ENCODE measurements around the gene PLCD1.
A peak's percentile ranks its signal among the peaks of the same experiment; 100 is the strongest.
"Not testable (repeated sequence)": the region's sequence is repeated elsewhere in the genome, so short reads cannot be mapped to it uniquely, and the experiment has no call there.

PLCD1 gene

DNA sequence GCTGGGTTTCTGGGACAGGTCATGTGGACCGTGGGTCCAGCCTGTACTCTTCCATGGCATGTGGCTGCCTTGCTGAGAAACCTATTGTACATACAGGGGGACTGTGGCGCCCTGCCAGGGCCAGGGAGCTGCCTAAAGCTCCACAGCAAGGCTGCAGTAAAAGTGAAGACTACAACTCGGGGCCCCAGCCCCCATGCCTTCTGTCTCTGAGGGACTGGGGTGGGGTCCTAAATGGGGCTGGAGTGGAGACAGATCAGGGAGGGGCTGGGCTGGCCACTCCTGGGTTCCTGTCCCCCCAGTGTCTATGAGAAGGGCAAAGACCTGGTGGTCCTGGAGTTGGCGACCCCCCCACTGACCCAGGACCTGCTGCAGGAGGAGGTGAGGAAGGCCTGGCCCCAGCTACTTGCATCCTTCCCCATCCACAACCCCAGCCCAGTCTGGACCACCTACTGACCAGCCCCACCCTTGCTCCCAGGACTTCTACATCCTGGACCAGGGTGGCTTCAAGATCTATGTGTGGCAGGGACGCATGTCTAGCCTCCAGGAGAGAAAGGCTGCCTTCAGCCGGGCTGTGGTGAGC is 31.6 kb downstream of the PLCD1 start:
- DNase-seq = no peak

DNA sequence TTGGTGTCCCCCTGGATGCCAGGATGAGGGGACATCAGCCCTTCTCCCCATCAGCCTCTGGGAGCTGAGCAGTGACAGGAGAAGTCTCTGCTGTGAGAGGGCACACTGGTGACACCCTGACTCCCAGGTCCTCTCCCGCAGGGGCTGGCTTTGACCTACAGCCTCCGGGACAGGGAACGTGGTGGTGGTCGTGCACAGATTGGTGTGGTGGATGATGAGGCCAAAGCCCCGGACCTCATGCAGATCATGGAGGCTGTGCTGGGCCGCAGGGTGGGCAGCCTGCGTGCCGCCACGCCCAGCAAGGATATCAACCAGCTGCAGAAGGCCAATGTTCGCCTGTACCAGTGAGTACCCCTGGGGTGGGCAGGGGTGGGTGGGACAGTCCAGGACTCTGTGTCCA is 32.1 kb downstream of the PLCD1 start:
- no peak for DNase-seq

DNA sequence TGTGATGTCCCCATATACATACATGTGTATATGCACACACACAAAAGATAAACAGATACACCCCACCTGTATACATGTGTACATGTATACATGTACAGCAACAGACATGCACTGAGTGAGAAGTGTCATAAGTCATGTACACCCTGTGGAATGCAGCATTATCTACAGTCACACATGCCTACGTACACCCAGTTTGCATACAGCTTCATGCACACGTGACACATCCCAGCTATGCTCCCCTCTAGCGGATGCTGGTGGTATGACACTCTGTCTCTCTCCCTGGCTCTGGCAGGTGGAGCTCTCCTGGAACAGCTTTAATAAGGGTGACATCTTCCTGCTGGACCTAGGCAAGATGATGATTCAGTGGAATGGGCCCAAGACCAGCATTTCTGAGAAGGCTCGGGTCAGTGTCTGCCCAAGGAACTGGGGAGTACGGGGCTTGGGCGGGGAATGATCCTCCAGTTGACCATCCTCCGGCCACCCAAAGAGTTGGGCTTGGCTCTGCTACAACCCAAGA is 32.6 kb downstream of the PLCD1 start:
- DNase-seq = peak in 1 of 2 experiments; percentile 13

DNA sequence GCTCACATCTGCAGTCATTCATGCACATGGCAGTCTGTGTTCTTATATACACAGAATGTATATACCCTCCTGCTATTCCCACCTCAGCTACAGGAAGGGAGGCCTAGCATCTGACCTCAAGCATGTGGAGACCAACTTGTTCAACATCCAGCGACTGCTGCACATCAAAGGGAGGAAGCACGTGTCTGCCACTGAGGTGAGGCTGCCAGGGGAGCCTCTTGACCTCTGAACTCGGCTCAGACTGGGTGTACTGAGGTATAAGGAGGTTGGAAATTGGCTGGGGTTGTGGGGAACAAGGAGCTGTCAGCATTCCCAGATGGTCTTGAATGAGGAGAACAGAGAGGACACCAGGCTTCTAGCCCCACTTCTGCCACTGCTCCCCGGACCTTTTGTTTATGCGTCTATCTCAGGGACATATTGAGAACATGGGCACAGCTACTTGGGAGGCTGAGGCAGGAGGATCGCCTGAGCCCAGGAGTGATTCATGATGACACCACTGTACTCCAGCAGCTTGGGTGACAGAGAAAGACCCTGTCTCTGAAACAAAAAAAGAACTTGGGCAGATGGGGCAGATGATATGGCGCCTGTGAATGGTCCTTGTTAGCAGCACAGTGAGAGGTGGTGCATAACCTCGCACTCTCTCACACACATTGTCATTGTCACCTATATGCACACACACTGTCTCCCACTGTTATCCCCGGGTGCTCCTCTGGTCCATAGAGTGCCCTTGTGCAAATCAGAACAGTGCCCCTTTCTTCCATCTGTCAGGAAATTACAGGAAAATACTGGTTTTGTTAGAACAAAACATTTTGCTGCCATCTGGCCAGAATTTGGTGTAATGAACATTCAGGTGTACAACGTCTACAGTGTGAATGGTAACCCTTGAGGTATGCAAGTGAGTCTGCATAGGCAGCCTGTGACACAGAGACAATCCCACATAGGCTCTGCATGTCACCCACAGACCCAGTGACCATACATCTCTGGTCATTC is 33.5 kb downstream of the PLCD1 start:
- DNase-seq = peak; percentile 37 to 86

DNA sequence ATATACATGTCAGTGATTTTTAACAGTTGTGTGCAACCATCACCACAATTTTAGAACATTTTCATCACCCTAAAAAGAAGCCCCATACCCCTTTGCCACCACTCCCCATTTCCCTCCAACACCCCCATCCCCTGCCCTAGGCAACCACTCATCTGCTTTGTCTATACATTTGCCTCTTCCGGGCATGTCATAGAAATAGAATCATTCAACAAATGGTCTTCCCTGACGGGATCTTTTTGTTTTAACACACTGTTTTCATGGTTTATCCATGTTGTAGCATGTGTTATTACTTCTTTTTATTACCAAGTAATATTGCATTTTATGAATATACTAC is 34.8 kb downstream of the PLCD1 start:
- DNase-seq = no peak

DNA sequence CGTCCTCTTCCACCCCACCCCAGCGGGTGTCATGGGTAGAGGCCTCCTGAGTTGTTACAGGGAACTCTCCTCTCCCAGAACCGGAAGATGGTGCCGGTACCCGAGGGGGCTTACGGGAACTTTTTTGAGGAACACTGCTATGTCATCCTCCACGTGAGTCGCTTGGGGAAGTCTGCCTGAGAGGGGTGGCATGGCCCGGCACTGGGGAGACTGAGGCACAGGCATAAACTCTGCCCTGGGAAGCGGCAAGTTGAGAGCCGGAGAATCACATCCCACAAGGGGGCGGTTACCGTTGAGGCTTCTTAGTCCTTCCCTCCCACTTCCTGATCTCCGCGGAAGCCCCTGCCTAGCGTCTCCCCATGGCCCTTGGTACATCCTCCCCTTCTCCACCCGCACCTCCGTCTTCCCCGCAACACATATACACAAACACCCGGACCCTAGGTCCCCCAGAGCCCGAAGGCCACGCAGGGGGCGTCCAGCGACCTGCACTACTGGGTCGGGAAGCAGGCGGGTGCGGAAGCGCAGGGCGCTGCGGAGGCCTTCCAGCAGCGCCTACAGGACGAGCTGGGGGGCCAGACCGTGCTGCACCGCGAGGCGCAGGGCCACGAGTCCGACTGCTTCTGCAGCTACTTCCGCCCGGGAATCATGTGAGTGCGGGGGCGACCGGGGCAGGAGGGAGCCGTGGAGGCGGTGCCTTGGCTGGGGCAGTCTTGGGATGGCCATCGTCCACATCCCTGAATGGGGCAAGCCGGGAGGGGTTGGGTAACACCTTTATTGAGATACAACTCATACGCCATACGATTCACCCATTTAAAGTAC is 35.4 kb downstream of the PLCD1 start:
- DNase-seq = no peak

DNA sequence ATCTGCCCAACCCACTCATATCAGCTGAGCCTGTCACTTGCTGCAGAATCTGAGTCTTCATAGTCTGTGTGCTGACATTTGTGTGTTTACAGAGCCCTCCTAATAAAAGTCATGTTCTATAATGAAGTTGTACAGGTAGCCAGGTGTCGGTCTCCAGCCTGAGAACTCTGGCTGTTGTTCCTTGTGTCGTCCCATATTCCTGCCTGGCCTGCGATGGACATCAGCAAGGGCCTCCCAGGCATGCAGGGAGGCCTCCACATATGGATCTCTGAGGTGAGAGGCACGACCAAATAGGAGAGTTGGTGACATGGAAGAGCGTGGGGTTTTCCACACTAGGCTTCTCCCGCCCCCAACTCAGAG is 36.0 kb downstream of the PLCD1 start:
- DNase-seq = no peak

DNA sequence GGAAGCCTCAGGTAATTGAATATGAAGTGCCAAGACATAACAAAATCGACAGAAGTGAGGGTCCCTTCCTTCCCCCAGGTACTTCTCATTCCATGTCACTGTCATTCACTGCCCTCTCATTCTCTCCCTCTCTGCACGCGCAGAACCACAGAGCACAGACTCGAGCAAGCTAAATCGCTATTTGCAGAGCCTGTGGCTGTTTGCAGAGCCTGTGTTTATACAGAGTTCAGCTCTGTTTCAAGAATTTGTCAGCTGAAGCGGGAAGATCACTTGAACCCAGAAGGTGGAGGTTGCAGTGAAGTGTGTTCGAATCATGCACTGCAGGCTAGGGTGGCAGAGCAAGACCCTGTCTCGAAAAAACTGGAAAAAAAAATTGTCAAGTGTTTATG is 36.4 kb downstream of the PLCD1 start:
- DNase-seq = no peak

DNA sequence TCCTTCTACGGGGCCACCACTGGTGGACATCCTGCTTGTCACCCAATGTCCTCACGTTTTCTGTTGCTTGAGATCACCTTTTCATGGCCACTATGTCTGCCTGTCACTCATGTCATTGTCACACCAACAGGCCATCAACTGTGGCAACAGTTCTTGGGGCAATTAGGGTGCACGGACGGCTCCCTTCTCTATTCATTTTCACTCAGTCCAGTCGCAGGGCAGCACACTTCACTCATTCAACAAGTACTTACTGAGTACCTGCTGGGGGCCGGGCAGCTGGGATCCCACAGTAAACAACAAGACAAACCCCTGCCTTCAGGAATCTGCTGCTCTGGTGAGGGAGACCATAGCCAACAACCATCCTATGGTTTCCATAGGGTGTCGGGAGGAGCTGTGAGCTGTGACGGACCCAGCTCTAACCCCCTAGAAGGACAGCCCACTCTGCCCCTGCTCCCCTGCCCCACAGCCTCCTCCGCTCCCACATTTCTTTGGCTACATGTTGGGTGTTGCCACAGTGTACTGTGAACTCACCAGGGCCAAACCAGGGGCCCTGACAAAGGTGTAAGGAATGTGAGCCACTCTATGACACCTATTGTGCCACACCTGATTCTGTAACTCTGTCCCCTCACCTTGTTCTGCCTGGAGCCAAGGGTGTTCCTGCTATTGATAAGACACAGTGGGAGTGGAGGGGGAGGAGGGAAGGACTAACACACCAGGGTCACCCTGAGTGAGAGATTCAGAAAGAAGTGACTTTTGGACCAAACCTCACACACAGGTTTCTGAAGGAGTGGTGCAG is 37.0 kb downstream of the PLCD1 start:
- no peak for DNase-seq

DNA sequence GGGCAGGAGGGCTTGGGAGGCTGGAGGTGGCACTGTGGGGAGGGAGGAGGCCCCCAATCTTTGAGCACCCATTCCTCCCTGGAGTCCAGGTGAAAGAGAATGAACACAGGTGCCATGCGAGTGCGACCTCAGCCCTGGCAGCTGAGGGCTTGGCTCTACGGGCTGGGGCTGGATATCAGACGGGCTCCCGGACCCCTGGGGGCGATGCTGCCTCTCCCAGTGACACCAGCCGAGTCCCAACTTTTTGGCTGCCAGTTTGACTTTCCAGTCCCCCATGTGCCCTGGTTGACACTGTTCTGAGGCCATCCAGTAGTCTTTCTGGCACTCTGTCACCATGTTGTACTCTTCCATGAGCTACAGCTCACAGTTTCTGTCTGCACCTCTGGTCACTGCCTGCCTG is 37.6 kb downstream of the PLCD1 start:
- no peak for DNase-seq

DNA sequence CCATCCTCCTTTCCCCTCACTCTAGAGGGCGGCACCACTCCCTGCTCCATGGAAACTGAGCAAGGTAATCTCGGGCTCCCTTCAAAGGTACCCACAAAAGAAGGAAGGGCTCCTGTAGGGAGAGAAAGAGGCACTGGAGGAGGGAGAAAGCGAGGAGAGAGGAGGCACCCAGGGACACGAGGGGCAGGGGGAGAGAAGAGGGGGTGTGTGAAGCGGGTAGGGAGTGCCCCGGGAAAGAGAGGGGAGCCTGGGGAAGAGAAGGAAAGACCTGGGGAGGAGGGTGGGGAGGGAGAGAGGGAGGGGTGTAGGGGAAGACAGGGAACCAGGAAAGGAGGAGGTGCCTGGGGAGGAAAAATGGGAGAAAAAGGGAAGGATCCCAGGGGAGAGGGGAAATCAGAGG is 38.3 kb downstream of the PLCD1 start:
- no peak for DNase-seq

DNA sequence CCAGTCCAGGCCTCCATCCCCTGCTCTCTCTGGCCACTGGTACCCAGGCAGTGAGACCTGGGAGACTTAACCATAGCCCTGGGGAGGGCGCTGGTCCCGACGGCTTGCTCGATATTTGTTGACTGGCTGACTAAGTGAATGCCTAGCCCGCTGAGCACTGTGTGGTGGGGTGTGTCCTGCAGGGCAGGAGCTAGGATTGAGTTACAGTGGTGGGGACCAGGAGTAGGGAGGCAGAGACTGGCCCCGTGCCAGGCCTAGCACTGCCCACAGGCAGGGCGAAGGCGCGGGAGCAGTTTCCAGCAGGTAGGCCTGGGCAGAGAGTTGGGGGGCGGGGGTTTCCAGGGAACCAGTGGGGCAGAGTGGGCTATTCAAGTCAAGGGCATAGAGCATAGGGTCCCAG is 38.9 kb downstream of the PLCD1 start, which contains the start of gene VILL:
Gene VILL, plus strand, starts transcription at position 260 of the 400 bp plus-strand sequence. CDS start 2,887 bp downstream, outside the sequence.
- DNase-seq = no peak

DNA sequence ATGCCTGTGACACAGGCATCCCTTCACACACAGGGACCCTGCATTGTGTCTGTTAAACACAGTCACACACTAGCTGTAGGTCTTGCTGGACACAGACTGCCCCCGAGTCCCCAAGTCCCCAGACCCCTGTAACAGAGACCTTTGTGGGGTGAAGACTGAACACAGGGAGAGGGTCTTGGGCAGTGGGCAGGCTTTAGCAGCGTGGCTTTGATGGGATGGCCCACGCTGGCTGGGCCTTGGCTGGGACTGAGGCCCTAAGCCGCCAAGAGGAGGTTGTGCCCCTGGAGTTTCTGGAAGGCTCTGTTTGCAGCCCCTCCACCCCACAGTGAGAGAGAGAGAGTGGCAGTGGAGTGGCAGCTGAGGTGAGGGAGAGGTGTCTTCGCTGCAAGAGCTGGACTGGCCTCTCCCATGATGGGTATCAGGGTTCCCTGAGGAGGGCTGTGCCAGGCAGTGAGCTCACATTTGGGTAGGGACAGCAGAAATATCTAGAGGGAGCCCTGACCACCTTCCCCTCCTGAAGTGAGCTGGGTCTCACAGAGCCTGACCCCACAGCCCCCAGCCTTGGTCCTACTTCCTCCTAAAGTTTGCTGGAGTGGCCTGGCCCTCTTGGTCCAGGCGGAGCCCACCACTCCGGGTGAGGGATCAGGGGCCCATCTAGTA is 39.5 kb downstream of the PLCD1 start:
- DNase-seq = no peak

DNA sequence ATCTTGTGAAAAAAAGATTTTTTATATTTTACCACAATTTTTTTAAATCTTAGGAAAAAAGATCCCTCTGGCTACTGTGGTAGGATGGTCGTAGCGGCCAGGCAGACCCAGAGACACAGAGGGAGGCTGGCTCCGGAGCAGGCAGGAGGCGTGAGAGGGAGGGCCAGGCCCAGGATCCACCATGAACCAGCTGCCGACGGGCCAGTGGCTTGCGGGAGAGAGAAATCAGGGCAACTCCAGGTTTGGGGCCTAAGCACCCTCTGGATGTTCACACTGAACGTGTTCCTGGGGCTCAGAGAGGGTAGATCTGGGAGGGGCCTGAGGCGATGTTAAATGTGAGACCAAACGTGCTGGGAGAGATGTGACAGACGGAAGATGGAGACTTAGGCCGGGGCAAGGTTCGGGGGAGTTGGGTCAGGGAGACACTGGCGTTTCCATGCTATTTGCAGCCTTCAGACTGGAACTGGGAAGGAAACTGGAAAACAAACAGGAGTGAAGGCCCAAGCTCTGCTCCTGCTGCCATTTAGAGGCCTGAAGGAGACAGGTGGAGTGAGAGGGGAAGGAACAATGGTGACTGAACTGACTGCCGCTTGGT is 40.4 kb downstream of the PLCD1 start:
- no peak for DNase-seq

DNA sequence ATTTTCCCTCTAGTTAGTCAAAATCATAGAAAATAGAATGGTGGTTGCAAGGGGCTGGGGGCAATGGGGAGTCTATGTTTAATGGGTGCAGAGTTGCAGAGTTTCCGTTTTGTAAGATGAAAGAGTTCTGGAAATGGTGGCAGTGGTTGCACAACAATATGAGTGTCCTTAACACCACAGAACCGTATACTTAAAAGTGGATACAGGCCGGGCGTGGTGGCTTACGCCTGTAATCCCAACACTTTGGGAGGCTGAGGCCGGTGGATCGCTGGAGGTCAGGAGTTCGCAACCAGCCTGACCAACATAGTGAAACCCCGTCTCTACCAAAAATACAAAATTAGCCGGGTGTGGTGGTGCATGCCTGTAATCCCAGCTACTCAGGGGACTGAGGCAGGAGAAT is 41.1 kb downstream of the PLCD1 start:
- not testable (repeated sequence) for DNase-seq

DNA sequence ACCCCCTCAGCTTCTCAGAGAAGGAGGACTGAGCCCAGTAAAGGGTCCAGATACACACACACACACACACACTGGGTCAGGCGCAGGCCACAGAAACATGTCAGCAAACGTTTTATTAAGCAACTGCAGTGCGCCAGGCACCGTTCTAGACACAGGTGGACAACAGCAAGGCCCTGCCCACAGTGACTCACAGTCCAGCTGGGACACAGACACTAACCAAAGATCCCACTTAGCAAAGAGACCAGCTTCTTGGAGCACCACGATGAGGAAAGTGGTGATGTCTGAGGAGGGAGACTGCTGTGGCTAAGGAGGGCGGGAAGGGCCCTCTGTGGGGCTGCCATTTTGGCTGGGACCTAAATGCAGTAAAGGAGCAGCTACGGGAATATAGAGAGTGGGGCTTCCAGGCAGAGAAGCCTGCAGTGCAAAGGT is 41.7 kb downstream of the PLCD1 start:
- no peak for DNase-seq

DNA sequence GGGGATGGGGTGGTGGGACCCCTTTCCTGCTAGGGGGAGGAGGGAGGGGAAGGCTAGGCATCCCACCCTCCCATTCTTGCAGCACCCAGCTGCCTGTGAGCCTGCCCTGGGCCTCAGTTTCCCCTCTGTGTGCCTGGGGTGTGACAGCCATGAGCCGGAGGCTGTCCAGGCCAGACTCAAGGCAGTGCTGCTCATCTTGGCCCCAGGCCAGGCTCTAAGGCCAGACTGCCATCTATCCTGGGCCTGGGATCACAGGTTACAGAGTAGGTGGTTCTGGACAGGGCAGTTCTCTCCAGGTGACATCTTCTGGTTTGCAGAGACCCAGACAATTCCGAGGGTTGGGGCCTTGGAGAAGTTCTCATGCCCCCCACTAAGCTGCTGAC is 42.1 kb downstream of the PLCD1 start:
- no peak for DNase-seq

DNA sequence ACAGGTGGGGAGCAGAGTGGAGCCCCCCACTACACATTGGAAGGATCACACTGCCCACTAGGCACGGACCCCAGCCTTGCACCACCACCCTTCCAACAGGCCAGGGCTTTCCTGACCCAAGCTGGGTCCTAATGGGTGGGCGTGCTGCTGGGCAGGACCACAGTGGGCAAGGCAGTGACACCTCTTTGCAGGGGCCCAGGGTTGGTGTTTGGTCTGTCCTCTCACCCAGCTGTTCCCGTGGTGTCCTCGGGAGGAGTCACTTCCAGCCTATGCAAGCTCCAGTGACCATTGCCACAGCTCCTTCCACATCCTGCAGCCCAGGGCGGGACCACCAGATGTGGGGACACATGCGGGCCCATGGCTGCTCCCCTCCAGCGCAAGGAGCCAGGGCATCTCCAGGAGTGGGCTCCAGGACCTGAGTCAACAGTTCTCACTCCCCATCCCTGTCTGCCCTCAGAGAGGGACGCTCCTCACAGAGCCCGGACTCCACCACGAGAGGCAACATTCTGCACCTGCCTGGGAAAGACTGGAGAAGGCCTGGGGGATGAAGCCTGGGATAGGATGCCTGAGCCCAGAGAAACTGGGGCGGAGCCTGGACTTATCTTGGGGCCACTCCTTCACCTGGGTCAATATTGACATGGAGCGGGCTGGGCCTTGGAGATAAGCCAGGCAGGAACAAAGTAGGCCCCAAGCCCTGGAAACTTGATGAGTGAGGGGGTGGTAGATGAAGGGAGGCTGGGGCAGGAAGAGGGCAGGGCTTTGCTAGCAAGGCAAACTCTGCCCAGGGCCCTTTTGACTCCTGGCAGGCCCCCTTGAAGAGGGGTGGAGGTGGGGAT is 42.7 kb downstream of the PLCD1 start:
- no peak for DNase-seq

DNA sequence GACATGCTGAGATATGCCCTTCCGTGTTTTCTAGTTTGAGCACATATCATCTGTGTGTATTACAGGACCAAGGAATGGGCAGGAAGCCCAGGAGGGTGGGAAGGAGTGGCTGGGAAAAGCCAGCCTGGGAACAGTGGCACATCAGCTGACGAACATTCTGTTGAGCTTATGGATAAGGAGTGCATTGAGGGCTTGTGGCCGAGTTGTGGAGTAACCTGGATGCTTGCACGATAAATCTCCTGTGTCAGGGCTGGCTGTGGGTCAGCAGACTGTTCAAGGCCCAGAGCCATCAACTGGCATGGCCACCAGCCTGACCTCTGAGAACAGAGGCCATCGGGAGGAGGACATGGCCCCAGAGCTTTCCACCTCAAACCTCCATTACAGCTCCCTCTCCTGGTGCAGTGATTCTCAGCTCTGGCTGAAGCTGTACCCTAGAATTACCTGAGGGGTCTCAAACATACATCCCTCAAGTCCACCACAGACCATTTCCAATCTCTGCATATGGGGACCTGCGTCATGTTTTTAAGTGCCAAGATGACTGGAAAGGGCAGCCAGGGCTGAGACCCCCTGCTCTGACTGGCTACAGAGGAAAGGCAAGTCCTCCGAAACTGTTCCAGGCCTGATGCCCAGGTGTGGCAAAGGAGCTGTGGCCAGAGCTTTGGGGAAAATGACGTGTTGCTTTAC is 43.7 kb downstream of the PLCD1 start:
- DNase-seq = no peak

DNA sequence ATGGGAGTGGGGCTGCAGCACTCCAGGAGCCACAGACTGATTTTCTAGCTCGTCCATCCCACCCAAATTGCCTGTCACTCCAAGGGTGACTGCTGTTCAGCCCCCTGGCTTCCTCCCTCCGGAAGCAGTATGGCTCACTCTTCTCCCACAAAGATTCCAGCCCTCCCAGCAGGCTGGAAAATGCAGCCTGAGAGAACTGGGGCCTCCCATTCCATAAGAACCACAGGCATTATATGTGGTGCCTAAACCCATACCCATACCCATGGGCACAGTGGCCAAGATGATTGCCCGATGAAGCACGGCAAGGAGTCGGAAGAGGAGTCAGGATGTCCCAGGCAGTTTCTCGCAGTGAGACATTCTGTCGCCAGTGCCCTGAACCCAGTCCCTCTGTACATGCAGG is 44.8 kb downstream of the PLCD1 start:
- DNase-seq = no peak

Measured in cerebellar nuclear complex (tissue), 1 donor.